Measurements from ENCODE around the gene DUSP8. TPM values are rescaled to one million over a fixed set of nuclear protein-coding genes. Genes with fewer than 3 reads are reported as not detected.
"Not testable (repeated sequence)": the region's sequence is repeated elsewhere in the genome, so short reads cannot be mapped to it uniquely, and the experiment has no call there.

DUSP8 gene
- total RNA-seq, 2 experiments from 2014 or later, result 1.4 to 2.0 TPM

- H3K27ac Mint-ChIP-seq, result no peak overlapping the region
- no peaks in the 10 kb centered on the region for H3K27me3 Mint-ChIP-seq
- CTCF ChIA-PET, result interaction anchor here (0.7 to 1.9 kb wide), 23 partner anchors 9 to 313 kb away, joined by 3 to 9 read pairs (median 4); no protein-coding TSS in a partner anchor
- intact Hi-C loops (cut with micrococcal nuclease), result loop anchor here (10.0 kb wide), 1 partner anchor 311 kb away; no protein-coding TSS in a partner anchor
- H3K36me3 Mint-ChIP-seq (ENCODE audit: low read depth), result no peaks in the 10 kb centered on the region
- no peaks in the 10 kb centered on the region for H3K9me3 Mint-ChIP-seq
- DNase-seq, result peak; percentile 84
- H3K4me1 Mint-ChIP-seq (ENCODE audit: low read depth), result peaks cover 52% of the 10 kb centered on the region
- no peak overlapping the region for H3K4me3 Mint-ChIP-seq
- POLR2A ChIA-PET, result interaction anchor here (0.9 kb wide), 1 partner anchor 55 kb away, joined by 3 read pairs; no protein-coding TSS in a partner anchor
- peak; percentile 88 for ATAC-seq
- TF ChIP-seq CTCF (IDR thresholded peaks at IDR 0.05), result peak; percentile 88
These were observed 56.7 kb downstream of the DUSP8 start for GRCh38 chr11:1515082-1516060.

GRCh38 chr11:1514336-1515061, 57.6 kb downstream of the DUSP8 start:
- no peak overlapping the region for H3K4me3 Mint-ChIP-seq
- CTCF ChIA-PET, result interaction anchor here (0.7 to 1.9 kb wide), 18 partner anchors 8 to 312 kb away, joined by 3 to 9 read pairs (median 4); no protein-coding TSS in a partner anchor
- H3K36me3 Mint-ChIP-seq (ENCODE audit: low read depth), result no peaks in the 10 kb centered on the region
- TF ChIP-seq CTCF (IDR thresholded peaks at IDR 0.05), result no peak
- ATAC-seq (no peak), DNase-seq (no peak)
- peaks cover 55% of the 10 kb centered on the region for H3K4me1 Mint-ChIP-seq (ENCODE audit: low read depth)
- no peaks in the 10 kb centered on the region for H3K9me3 Mint-ChIP-seq
- intact Hi-C loops (cut with micrococcal nuclease), result loop anchor here (10.0 kb wide), 1 partner anchor 310 kb away; no protein-coding TSS in a partner anchor
- no peak overlapping the region for H3K27ac Mint-ChIP-seq
- H3K27me3 Mint-ChIP-seq, result no peaks in the 10 kb centered on the region
- POLR2A ChIA-PET, result interaction anchor here (0.9 kb wide), 1 partner anchor 54 kb away, joined by 3 read pairs; no protein-coding TSS in a partner anchor

GRCh38 chr11:1513326-1514296, 58.5 kb downstream of the DUSP8 start:
- H3K27ac Mint-ChIP-seq, result peak overlapping the region; percentile 9
- DNase-seq, result no peak
- no peaks in the 10 kb centered on the region for H3K36me3 Mint-ChIP-seq (ENCODE audit: low read depth)
- no peak overlapping the region for H3K4me3 Mint-ChIP-seq
- peaks cover 60% of the 10 kb centered on the region for H3K4me1 Mint-ChIP-seq (ENCODE audit: low read depth)
- H3K27me3 Mint-ChIP-seq, result no peaks in the 10 kb centered on the region
- ChIA-PET CTCF (interaction anchor here (1.1 to 1.8 kb wide), 5 partner anchors 19 to 309 kb away, joined by 3 to 8 read pairs (median 3); no protein-coding TSS in a partner anchor), POLR2A (no interaction called here)
- intact Hi-C loops (cut with micrococcal nuclease), result loop anchor here (10.0 kb wide), 1 partner anchor 309 kb away; no protein-coding TSS in a partner anchor
- ATAC-seq, result no peak
- H3K9me3 Mint-ChIP-seq, result no peaks in the 10 kb centered on the region
- TF ChIP-seq CTCF (IDR thresholded peaks at IDR 0.05), result no peak

DNA sequence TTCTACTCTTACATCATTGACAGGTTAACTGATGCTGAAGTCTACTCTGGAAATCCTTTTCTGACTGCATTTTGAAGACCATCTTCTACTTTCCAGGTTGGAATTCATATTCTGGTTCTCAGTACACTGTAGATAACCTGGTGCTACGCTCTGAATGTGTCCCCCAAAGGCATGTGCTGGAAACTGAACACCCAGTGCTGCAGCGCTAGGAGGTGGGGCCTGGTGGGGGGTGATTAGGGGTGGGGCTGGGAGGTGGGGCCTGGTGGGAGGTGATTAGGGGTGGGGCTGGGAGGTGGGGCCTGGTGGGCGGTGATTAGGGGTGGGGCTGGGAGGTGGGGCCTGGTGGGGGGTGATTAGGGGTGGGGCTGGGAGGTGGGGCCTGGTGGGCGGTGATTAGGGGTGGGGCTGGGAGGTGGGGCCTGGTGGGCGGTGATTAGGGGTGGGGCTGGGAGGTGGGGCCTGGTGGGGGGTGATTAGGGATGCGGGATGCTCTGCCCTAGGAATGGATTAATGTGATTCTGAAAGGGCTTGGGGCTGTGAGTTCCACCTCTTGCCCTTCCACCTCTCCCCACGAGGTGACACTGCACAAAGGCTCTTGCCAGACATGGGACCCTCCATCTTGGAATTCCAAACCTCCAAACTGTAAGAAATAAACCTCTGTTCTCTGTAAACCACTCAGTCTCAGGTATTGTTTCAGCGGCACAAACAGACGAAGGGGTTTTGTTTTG, 59.4 kb downstream of the DUSP8 start:
- H3K27ac Mint-ChIP-seq; H3K27me3 Mint-ChIP-seq; CTCF ChIA-PET; H3K36me3 Mint-ChIP-seq (ENCODE audit: low read depth); ATAC-seq; H3K9me3 Mint-ChIP-seq; H3K4me3 Mint-ChIP-seq; POLR2A ChIA-PET: not testable (repeated sequence)
- peaks cover 59% of the 10 kb centered on the region for H3K4me1 Mint-ChIP-seq (ENCODE audit: low read depth)
- intact Hi-C loops (cut with micrococcal nuclease), result loop anchor here (10.0 kb wide), 1 partner anchor 308 kb away; no protein-coding TSS in a partner anchor
- peak; percentile 20 for DNase-seq
